DND-41 (cell line): ENCODE results near the gene NIM1K.
A peak's percentile ranks its signal among the peaks of the same experiment; 100 is the strongest.

Experiments
- ATAC-seq: fragments of 200-7000 bp; cut with Tn5 transposase; 3 replicates; pipeline ENCODE4 v1.9.1; 2021; ENCODE audit warnings: low read depth; ENCODE audit not compliant: insufficient read depth
- DNase-seq: peaks from one replicate; pipeline ENCODE4 v3.0.0-alpha.2; 2020
- H2AFZ ChIP-seq: 2 replicates; pipeline ENCODE4 v1.6.0; 2012; ENCODE audit warnings: low read depth, low read length
- H3K27ac ChIP-seq: 2 replicates; pipeline ENCODE4 v1.5.1; 2012; ENCODE audit warnings: low read length, inconsistent platforms
- H3K27me3 ChIP-seq: fragments of 200-600 bp; sonication (generic); 2 replicates; pipeline ENCODE4 v1.6.0; 2012; ENCODE audit warnings: low read length, mild to moderate bottlenecking, inconsistent platforms; ENCODE audit not compliant: insufficient read depth, poor library complexity
- H3K36me3 ChIP-seq: 2 replicates; pipeline ENCODE4 v1.5.1; 2012; ENCODE audit warnings: low read length, inconsistent platforms; ENCODE audit not compliant: insufficient read depth
- H3K4me1 ChIP-seq: 2 replicates; pipeline ENCODE4 v1.5.1; 2012; ENCODE audit warnings: mild to moderate bottlenecking, low read length; ENCODE audit not compliant: insufficient read depth
- H3K4me2 ChIP-seq: 2 replicates; pipeline ENCODE4 v1.6.0; 2012; ENCODE audit warnings: mild to moderate bottlenecking, moderate library complexity, low read length, inconsistent platforms; ENCODE audit not compliant: insufficient read depth
- H3K4me3 ChIP-seq, 2 experiments: fragments of 200-600 bp in 1 of 2; shearing (Covaris generic) in 1 of 2; 2 replicates each; pipeline ENCODE4 v1.5.1; 2012 to 2016; ENCODE audit warnings: inconsistent platforms in 2 of 2, low read length in 2 of 2, mild to moderate bottlenecking in 2 of 2, low read depth in 1 of 2, moderate library complexity in 1 of 2
- H3K79me2 ChIP-seq: 2 replicates; pipeline ENCODE4 v1.6.0; 2012; ENCODE audit warnings: low read length, inconsistent platforms; ENCODE audit not compliant: insufficient read depth
- H3K9ac ChIP-seq: 2 replicates; pipeline ENCODE4 v1.6.0; 2012; ENCODE audit warnings: low read depth, mild to moderate bottlenecking, inconsistent platforms, low read length, moderate library complexity
- H3K9me3 ChIP-seq: 2 replicates; pipeline ENCODE4 v1.5.1; 2012; ENCODE audit warnings: low read length, moderate library complexity, mild to moderate bottlenecking, inconsistent platforms; ENCODE audit not compliant: insufficient read depth, severe bottlenecking
- H4K20me1 ChIP-seq: 2 replicates; pipeline ENCODE4 v1.6.0; 2012; ENCODE audit warnings: low read length; ENCODE audit not compliant: insufficient read depth
- CTCF ChIP-seq: IDR thresholded peaks from 2 replicates; pipeline ENCODE4 v1.5.1; 2012; ENCODE audit warnings: borderline replicate concordance, low read length, moderate library complexity, mild to moderate bottlenecking; ENCODE audit not compliant: poor library complexity, severe bottlenecking; ENCODE audit errors: extremely low read depth
- EZH2 ChIP-seq: IDR thresholded peaks from 3 replicates; pipeline ENCODE4 v1.6.1; 2012; ENCODE audit warnings: borderline replicate concordance, low read depth, mild to moderate bottlenecking, moderate library complexity, low read length, inconsistent platforms; ENCODE audit not compliant: severe bottlenecking

Gene NIM1K

GRCh38 chr5:43300112-43300511 is 108.1 kb downstream of the NIM1K start:
- H2AFZ ChIP-seq: no peak overlapping the region
- peaks cover 79% of the 10 kb centered on the region for H4K20me1 ChIP-seq
- no peaks in the 10 kb centered on the region for H3K27me3 ChIP-seq
- peaks cover 98% of the 10 kb centered on the region for H3K36me3 ChIP-seq
- H3K4me2 ChIP-seq: peak overlapping the region; percentile 20; the same call in 1 of the 2 replicates
- H3K4me1 ChIP-seq: peaks cover 38% of the 10 kb centered on the region
- DNase-seq: no peak
- H3K79me2 ChIP-seq: peaks cover 98% of the 10 kb centered on the region
- no peak for TF ChIP-seq CTCF
- TF ChIP-seq EZH2: no peak
- no peak overlapping the region for H3K9ac ChIP-seq
- H3K27ac ChIP-seq: no peak overlapping the region
- H3K9me3 ChIP-seq: no peaks in the 10 kb centered on the region
- no peak overlapping the region for H3K4me3 ChIP-seq
- ATAC-seq: no peak

DNA sequence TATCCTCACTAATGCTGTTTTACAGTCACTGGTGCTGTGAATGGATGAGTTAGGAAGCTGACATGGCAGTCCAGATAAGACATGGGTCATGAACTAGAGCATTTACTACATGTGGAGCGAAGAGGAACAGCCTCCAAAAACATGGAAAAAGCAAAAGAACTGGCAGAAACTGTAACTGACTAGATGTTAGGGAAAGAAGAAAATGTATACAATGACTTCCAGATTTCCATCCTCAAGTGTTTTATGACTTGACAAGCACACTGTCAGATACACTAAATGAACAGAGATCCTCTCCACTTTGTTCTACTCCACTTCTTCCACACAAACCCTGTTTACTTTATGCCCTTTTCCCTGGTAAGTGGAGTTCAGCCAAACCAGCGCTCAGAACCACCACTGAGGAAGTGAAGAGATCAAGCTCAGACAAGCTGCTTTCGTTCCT is 109.6 kb downstream of the NIM1K start:
- ATAC-seq: no peak
- no peak overlapping the region for H3K27ac ChIP-seq
- H4K20me1 ChIP-seq: peaks cover 78% of the 10 kb centered on the region
- peaks cover 51% of the 10 kb centered on the region for H3K4me1 ChIP-seq
- H3K9ac ChIP-seq: no peak overlapping the region
- H3K27me3 ChIP-seq: no peaks in the 10 kb centered on the region
- peak overlapping the region; percentile 48; the same call in 1 of the 2 replicates for H3K4me2 ChIP-seq
- no peak overlapping the region for H3K4me3 ChIP-seq
- H3K9me3 ChIP-seq: no peaks in the 10 kb centered on the region
- H3K79me2 ChIP-seq: peaks cover 98% of the 10 kb centered on the region
- peaks cover 93% of the 10 kb centered on the region for H3K36me3 ChIP-seq
- TF ChIP-seq EZH2 (no peak), CTCF (no peak)
- H2AFZ ChIP-seq: no peak overlapping the region
- no peak for DNase-seq

GRCh38 chr5:43302481-43302880 is 110.5 kb downstream of the NIM1K start:
- ATAC-seq (no peak), DNase-seq (no peak)
- Histone ChIP-seq H3K36me3 (peaks cover 89% of the 10 kb centered on the region), H4K20me1 (peaks cover 79% of the 10 kb centered on the region), H3K9ac (no peak overlapping the region), H3K4me1 (peaks cover 59% of the 10 kb centered on the region), H2AFZ (no peak overlapping the region), H3K9me3 (no peaks in the 10 kb centered on the region), H3K4me2 (peak overlapping the region; percentile 48), H3K79me2 (peaks cover 98% of the 10 kb centered on the region), H3K4me3 (no peak overlapping the region), H3K27me3 (no peaks in the 10 kb centered on the region), H3K27ac (no peak overlapping the region)
- TF ChIP-seq CTCF (no peak), EZH2 (no peak)

- Histone ChIP-seq H3K9me3 (no peaks in the 10 kb centered on the region), H3K36me3 (peaks cover 89% of the 10 kb centered on the region), H3K4me3 (no peak overlapping the region), H3K27ac (no peak overlapping the region), H3K79me2 (peaks cover 99% of the 10 kb centered on the region), H3K4me1 (peaks cover 66% of the 10 kb centered on the region), H3K4me2 (peak overlapping the region; percentile 48), H2AFZ (no peak overlapping the region), H3K9ac (no peak overlapping the region), H4K20me1 (peaks cover 81% of the 10 kb centered on the region), H3K27me3 (no peaks in the 10 kb centered on the region)
- no peak for ATAC-seq
- no peak for TF ChIP-seq CTCF
- TF ChIP-seq EZH2: no peak
- DNase-seq: no peak
Observed at GRCh38 chr5:43303242-43303641, 111.2 kb downstream of the NIM1K start.
